ENCODE measurements around the gene TBCC.

DNA sequence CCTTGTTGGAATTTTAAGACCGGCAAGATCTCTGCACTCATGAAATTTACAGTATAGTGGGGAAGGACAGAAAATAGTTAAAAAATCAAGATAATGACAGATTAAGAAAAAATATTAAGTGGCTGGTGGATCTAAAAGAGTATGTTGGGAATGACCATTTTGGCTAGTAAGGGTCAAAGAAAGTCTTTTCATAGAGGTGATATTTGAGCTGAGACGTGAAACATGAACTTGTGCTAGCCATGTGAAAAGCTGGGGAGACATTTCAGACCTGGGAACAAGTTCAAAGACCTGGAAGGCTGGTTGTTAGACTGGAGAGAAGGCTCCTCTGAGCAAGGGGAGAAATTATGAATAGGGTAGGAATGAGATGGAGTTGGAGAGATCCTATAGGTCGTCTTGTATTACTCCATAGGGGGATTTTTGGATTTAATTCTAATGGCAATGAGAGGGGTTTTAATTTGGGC is 40.7 kb upstream of the TBCC start:
- TF ChIP-seq CTCF (IDR thresholded peaks at IDR 0.05) (no peak), ZFX (IDR thresholded peaks at IDR 0.05; ENCODE audit: borderline replicate concordance) (no peak)

Measured in 22Rv1 (cell line).